Neural cell (in vitro differentiated cells): ENCODE results near the gene CEACAM8. TPM values are rescaled to one million over a fixed set of nuclear protein-coding genes. Genes with fewer than 3 reads are reported as not detected.

Source experiments
- H2AFZ ChIP-seq: fragments of 200-600, 300-800 bp; sonication (generic), shearing (Covaris generic); 2 replicates; pipeline ENCODE4 v1.6.0; 2014; ENCODE audit warnings: low read depth, mild to moderate bottlenecking, antibody characterized with exemption, low read length, moderate library complexity
- H3F3A ChIP-seq: fragments of 200-600 bp; shearing (Covaris generic); 2 replicates; pipeline ENCODE4 v1.6.1; 2016; ENCODE audit warnings: mild to moderate bottlenecking, moderate library complexity, mixed read lengths, antibody characterized with exemption, low read length; ENCODE audit not compliant: insufficient read depth, poor library complexity, severe bottlenecking
- H3K27ac ChIP-seq: fragments of 200-600, 300-800 bp; sonication (generic), shearing (Covaris generic); 2 replicates; pipeline ENCODE4 v1.5.1; 2014; ENCODE audit warnings: mild to moderate bottlenecking, low read length, moderate library complexity
- H3K27me3 ChIP-seq: fragments of 300-800, 200-600 bp; sonication (generic), shearing (Covaris generic); 2 replicates; pipeline ENCODE4 v1.6.0; 2014; ENCODE audit warnings: mild to moderate bottlenecking, low read depth, low read length, moderate library complexity; ENCODE audit not compliant: insufficient read depth
- H3K36me3 ChIP-seq: fragments of 300-800, 200-600 bp; sonication (generic), shearing (Covaris generic); 2 replicates; pipeline ENCODE4 v1.5.1; 2014; ENCODE audit warnings: mild to moderate bottlenecking, antibody characterized with exemption, low read length, moderate library complexity; ENCODE audit not compliant: insufficient read depth
- H3K4me2 ChIP-seq: fragments of 300-800, 200-600 bp; sonication (generic), shearing (Covaris generic); 2 replicates; pipeline ENCODE4 v1.6.0; 2014; ENCODE audit warnings: mild to moderate bottlenecking, low read length
- H3K4me3 ChIP-seq: fragments of 300-800, 200-600 bp; sonication (generic), shearing (Covaris generic); 2 replicates; pipeline ENCODE4 v1.5.1; 2014; ENCODE audit warnings: mild to moderate bottlenecking, low read length, moderate library complexity
- H3K79me2 ChIP-seq: fragments of 200-600 bp; shearing (Covaris generic); replicated peaks from 2 replicates; pipeline ENCODE4 v1.6.0; 2014; ENCODE audit warnings: mild to moderate bottlenecking, low read length, moderate library complexity; ENCODE audit not compliant: insufficient read depth
- H3K9ac ChIP-seq: fragments of 300-800, 200-600 bp; sonication (generic), shearing (Covaris generic); 2 replicates; pipeline ENCODE4 v1.6.1; 2016; ENCODE audit warnings: mild to moderate bottlenecking, low read length, mixed read lengths
- H3K9me2 ChIP-seq: fragments of 200-600 bp; shearing (Covaris generic); 2 replicates; pipeline ENCODE4 v1.6.1; 2016; ENCODE audit warnings: mild to moderate bottlenecking, low read length, mixed read lengths; ENCODE audit not compliant: insufficient read depth
- H3K9me3 ChIP-seq: fragments of 200-600, 300-800 bp; sonication (generic), shearing (Covaris generic); 2 replicates; pipeline ENCODE4 v1.6.1; 2016; ENCODE audit warnings: mild to moderate bottlenecking, mixed run types, low read length, moderate library complexity, mixed read lengths
- H4K20me1 ChIP-seq: fragments of 200-600 bp; shearing (Covaris generic); 2 replicates; pipeline ENCODE4 v1.6.1; 2016; ENCODE audit warnings: mild to moderate bottlenecking, mixed run types; ENCODE audit not compliant: insufficient read depth
- CTCF ChIP-seq: fragments of 450-650 bp; IDR thresholded peaks from 2 replicates; pipeline ENCODE4 v1.5.1; 2014; ENCODE audit warnings: antibody characterized with exemption, mild to moderate bottlenecking, moderate library complexity; ENCODE audit not compliant: poor library complexity, severe bottlenecking
- EP300 ChIP-seq: fragments of 450-650 bp; conservative IDR thresholded peaks from 2 replicates; pipeline ENCODE4 v1.6.1; 2014; ENCODE audit warnings: antibody characterized with exemption, mild to moderate bottlenecking, moderate library complexity; ENCODE audit not compliant: poor library complexity, severe bottlenecking
- EZH2 ChIP-seq: fragments of 200-600, 300-800 bp; shearing (Covaris generic), sonication (generic); IDR thresholded peaks from 2 replicates; pipeline ENCODE4 v1.6.1; 2014; ENCODE audit warnings: antibody characterized with exemption, low read length, borderline replicate concordance, mild to moderate bottlenecking; ENCODE audit not compliant: insufficient read depth, poor library complexity, severe bottlenecking
- MXI1 ChIP-seq: fragments of 450-650 bp; conservative IDR thresholded peaks from 2 replicates; pipeline ENCODE4 v1.6.1; 2014; ENCODE audit warnings: antibody characterized with exemption, mild to moderate bottlenecking; ENCODE audit not compliant: poor library complexity, severe bottlenecking
- POLR2AphosphoS5 ChIP-seq: IDR thresholded peaks from 2 replicates; pipeline ENCODE4 v1.6.1; 2012
- RAD21 ChIP-seq: fragments of 450-650 bp; conservative IDR thresholded peaks from 2 replicates; pipeline ENCODE4 v1.6.1; 2014; ENCODE audit warnings: antibody characterized with exemption, mild to moderate bottlenecking, moderate library complexity
- REST ChIP-seq: IDR thresholded peaks from 2 replicates; pipeline ENCODE4 v1.6.1; 2012; ENCODE audit warnings: borderline replicate concordance
- SMC3 ChIP-seq: fragments of 450-650 bp; conservative IDR thresholded peaks from 2 replicates; pipeline ENCODE4 v1.6.1; 2014; ENCODE audit warnings: antibody characterized with exemption, mild to moderate bottlenecking, moderate library complexity; ENCODE audit not compliant: poor library complexity
- TAF1 ChIP-seq: IDR thresholded peaks from 2 replicates; pipeline ENCODE4 v1.6.1; 2012; ENCODE audit warnings: low read depth
- polyA plus RNA-seq: library from polyadenylated mRNA; depleted of rRNA; stranded (reverse); fragments of >200 nt; gene quantifications from 2 replicates; pipeline ENCODE4 v1.2.3, GENCODE V29; 2014

The CEACAM8 gene
- polyA plus RNA-seq, 1 donor from 2014 or later: not detected

- no peak overlapping the region for H3K27ac ChIP-seq
- no peak overlapping the region for H3K4me2 ChIP-seq
- TF ChIP-seq CTCF (peak; percentile 65), RAD21 (peak; percentile 43), TAF1 (no peak), SMC3 (peak; percentile 57), EZH2 (no peak)
- no peak overlapping the region for H3K4me3 ChIP-seq
- H2AFZ ChIP-seq: no peak overlapping the region
- no peaks in the 10 kb centered on the region for H3K9me3 ChIP-seq
- H3K27me3 ChIP-seq: no peaks in the 10 kb centered on the region
- H3K36me3 ChIP-seq: no peaks in the 10 kb centered on the region
- H3K9ac ChIP-seq: no peak overlapping the region
- H3F3A ChIP-seq: no peaks in the 10 kb centered on the region
- no peaks in the 10 kb centered on the region for H3K9me2 ChIP-seq
- H4K20me1 ChIP-seq: no peaks in the 10 kb centered on the region
- no peaks in the 10 kb centered on the region for H3K79me2 ChIP-seq
Observed at GRCh38 chr19:42596391-42597072, 1.8 kb upstream of the CEACAM8 start.

- H3K27me3 ChIP-seq: no peaks in the 10 kb centered on the region
- no peak overlapping the region for H3K4me3 ChIP-seq
- TF ChIP-seq SMC3 (no peak), POLR2AphosphoS5 (no peak), EP300 (no peak), REST (no peak), CTCF (no peak), TAF1 (no peak), RAD21 (no peak), MXI1 (no peak), EZH2 (no peak)
- no peaks in the 10 kb centered on the region for H3K79me2 ChIP-seq
- no peak overlapping the region for H2AFZ ChIP-seq
- H3K27ac ChIP-seq: no peak overlapping the region
- no peaks in the 10 kb centered on the region for H3F3A ChIP-seq
- no peak overlapping the region for H3K4me2 ChIP-seq
- no peaks in the 10 kb centered on the region for H3K9me2 ChIP-seq
- H3K9me3 ChIP-seq: no peaks in the 10 kb centered on the region
- no peaks in the 10 kb centered on the region for H3K36me3 ChIP-seq
- no peak overlapping the region for H3K9ac ChIP-seq
- no peaks in the 10 kb centered on the region for H4K20me1 ChIP-seq
Observed at GRCh38 chr19:42595550-42596172, 937 bp upstream of the CEACAM8 start.
